HG03575 (cell line): ENCODE data around the gene NDC80.

Experiments used
- ATAC-seq: cut with Tn5 transposase; IDR thresholded peaks from one replicate; pipeline ENCODE4 v1.9.1; 2021; ENCODE audit not compliant: unreplicated experiment, insufficient number of reproducible peaks, low FRiP score; ENCODE audit errors: extremely low read depth

Gene NDC80

DNA sequence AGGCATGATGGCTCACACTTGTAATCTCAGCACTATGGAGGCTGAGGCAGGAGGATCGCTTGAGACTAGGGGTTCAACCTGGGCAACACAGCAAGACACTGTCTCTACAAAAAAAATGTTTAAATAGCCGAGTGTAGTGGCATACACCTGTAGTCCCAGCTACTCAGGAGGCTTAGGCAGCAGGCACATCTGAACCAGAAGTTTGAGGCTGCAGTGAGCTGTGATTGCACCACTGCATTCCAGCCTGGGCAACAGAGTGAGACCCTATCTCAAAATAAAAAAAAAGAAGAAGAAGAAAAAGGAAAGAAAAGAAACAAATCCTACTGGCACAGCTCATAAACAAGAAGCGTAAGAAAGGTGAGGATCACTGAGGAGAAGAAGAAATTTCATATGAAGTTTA lies 19.9 kb upstream of the NDC80 start:
- no peak for ATAC-seq

DNA sequence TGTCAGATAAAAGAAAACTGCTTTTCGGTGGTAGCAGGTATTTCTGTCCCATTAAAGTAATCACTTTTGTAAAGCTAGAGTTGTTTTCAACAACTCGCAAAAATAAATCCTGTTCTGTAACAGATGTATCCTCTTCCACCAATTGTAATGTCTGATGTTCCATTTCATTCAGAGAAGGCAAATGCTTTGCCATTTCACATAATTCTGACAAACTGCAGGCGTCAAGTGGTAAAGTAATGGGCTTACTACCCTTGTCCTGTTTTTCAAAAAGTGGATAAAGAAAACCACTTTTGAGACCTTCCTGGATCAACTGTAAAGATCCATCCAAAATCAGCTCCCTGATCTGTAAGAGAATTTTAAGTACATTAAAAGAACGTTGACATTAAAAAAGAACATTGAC lies 16.7 kb upstream of the NDC80 start:
- ATAC-seq = no peak

DNA sequence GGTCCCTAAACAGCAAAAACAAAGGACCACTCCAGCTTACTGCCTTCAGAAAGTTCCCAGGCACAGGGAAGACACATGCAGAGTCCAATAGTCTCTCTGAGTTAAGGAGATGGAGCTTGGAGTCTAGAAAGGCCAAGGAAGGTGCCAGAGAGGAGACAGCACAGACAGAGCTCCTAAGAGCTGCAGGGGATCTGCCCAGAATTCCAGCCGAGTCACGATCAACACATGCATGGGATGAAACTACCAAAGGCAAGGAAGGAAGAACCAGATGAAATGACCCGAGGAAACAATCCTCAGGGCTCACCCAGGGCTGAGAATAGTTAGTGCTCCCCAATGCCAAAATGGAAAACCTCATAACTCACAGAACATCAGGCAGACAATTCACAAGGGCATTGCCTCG lies 15.5 kb upstream of the NDC80 start:
- ATAC-seq = no peak

DNA sequence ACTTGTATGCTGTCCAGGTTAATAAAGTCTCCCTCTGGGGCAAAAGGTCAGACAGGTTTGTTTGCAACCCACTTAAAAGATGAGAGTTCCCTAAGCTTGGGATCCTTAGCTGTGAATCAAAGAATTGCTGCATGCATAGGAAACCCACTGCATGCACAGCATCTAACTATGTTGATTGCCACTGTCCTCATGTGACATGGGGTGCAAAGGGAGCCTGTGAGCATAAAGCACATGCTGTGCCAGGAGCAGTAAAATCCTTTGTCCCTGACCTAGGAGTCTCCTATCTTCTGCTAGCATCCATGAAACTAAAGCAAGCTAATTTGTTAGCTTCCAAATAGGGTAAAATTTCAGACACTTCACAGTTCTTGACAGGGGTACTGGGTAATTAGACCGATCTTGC lies 13.8 kb upstream of the NDC80 start:
- no peak for ATAC-seq

DNA sequence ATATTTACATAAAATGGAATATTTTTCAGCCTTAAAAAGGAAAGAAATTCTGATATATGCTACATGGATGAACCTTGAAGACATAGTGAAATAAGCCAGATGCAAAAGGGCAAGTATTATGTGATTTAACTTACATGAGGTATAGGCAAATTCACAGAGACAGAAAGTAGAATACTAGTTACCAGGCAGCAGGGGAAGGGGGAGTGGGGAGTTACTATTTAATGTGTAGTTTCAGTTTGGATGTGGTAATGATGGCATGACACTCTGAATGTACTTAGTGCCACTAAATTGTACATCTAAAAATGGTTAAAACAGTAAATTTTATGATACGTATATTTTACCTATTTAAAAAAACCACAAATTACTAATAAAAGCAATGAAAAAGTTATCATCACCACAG lies 12.1 kb upstream of the NDC80 start:
- no peak for ATAC-seq

DNA sequence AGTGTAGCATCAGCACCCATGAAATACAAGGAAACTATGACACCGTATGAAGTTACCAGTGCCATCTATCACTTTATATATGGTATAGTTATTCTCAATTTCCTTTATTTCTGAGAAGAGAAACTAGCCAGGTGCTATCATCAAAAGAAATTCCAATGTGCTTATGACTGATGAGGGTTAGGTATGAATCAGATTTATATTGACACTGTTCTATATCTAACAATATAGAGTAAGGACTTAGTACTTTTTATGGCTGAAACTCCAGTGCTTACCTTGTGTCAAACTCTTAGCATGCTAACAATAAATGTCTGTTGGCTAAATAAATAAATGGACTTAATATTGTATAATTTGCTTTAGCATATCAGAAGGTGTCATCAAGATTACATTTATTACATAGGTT lies 7.0 kb upstream of the NDC80 start:
- no peak for ATAC-seq

DNA sequence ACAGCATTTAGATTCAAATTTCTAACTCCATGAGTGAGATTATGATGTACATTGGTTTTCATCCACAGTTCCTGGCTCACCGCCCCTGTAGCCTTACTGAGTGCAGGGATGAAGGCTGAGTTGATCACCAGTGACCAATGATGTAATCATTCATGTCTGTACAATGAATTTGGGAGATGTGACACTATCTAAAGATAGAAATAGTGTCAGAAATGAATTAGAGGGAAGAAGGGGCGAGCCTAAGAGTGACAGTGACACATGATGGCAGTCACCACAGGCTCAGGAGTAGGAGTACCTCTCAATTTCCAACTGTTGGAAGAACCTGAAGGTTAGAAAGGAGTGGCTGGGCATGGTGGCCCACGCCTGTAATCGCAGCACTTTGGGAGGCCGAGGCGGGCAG lies 3.2 kb upstream of the NDC80 start:
- ATAC-seq = no peak

DNA sequence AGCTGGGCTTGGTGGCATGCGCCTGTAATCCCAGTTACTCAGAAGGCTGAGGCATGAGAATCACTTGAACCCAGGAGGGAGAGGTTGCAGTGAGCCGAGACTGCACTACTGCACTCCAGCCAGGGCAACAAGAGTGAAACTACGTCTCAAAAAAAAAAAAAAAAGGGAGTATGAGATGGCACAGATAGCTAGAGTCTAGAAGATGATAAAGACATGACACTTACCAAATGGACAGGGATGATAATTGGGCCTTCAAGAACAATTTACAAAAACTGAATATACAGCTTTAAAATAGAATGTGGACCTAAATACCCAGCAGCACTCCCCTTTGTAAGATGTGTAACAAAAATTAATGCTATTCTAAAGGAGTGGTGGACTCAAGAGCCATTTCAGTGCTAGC lies 2.8 kb upstream of the NDC80 start:
- ATAC-seq = no peak

DNA sequence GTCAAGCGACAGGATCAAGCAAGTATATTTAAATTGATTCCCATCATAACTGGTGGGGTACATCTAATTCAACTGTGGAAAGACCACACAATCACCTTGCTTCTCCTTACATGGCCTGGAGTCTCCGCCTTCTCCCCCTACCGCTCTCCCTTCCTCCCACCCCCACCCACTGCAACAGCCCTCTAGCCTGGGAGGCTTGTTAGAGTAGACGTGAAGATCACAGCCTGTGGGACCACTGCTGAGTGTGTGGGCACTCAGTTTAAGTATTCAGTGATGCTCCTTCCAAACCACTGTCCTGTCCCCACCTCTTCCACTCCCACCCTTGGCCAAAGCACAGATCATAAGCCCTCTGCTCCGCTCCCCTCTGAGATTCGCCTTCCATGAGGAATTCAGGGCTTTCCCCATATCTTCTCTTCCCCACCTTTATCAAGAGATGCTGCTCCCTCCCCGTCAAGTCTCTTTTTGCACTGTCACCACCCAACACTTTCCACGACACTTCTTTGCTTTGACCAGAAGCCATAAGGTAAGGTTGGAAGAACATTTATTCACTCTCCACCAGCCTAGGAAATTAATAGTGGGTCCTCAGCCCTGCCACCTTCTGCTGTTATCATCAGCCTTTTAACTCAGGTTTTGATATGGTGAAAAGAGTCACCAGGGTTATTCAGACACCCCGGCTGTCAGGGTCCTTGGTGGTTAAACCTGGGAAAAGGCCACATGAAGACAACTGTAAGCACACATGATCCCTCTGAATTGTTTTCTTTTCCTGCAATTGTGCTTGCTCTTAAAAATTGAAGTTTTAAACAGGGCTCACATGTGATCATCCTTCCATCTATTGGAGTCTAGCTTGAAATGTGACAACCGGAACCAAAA lies 1.8 kb upstream of the NDC80 start:
- ATAC-seq = no peak

DNA sequence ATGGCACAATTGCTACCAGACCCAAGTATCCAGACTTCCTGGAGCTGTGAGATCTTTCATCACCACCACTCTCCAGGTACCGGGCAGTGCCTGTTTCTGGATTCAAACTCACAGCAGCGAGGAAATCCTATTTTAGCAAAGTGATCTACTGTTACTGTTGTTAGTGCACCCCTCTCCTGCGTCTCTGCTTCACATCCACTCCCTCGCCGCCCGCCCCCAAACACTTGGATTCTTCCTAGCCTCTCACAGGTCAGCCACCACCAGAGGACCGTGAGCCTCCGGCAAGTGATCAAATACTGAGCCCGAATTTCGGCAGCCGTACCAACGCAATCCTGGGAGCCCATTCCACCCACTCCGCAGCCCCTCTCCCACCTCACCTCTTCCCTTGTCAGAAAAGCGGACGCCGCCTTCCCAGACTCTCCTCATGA lies 571 bp upstream of the NDC80 start:
- ATAC-seq = peak; percentile 29

DNA sequence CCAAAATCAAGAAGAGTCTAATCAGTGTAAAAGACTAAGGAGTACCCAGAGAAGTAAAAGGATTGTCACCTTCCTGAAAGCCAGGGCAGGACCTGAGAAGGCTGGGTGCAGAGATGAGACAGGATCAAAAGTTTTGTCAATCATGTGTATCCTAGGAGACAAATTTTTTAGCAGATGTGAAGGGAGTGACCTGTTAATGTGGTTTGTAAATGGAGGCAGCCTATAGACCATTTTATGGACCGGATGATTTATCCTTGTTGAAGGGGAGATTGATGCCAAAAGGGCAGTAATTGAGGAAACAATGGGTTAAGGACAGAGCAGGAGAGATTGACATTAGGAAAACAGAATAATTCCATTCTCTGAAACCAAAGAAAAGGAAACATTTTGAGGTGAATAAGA lies 813 bp downstream of the NDC80 start:
- ATAC-seq = no peak

DNA sequence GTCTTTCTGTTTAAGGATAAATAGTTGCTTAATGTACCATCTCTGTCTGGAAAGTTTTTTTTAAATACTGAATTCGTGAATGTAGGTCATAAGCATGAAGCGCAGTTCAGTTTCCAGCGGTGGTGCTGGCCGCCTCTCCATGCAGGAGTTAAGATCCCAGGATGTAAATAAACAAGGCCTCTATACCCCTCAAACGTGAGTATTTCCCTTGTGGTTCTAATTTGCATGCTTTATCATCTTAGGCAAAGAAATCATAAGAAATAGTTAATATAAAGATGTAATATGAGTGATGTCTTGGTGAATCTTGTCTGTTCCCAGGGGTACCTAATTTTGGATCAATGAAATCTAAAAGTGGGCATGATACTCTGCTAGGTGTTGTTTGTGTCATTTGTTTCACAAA lies 1.5 kb downstream of the NDC80 start:
- ATAC-seq = no peak

DNA sequence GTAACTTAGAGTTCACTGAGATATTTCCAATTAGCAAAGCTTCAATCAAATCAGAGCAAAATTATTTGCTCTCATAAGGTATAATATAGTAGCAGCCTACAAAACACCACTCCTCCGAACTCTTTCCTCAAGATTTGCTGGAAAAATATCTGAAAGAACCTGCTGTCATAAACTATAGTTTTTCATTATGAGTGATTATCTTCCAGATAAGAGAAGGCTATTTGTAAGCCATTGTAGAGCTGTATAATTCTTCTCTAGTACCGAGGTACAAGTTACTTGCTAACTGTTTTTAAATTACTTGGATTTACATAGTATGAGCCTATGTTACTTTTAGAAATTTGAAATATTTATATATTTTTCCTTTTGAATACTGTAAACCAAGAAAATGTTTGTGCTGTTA lies 2.1 kb downstream of the NDC80 start:
- no peak for ATAC-seq

DNA sequence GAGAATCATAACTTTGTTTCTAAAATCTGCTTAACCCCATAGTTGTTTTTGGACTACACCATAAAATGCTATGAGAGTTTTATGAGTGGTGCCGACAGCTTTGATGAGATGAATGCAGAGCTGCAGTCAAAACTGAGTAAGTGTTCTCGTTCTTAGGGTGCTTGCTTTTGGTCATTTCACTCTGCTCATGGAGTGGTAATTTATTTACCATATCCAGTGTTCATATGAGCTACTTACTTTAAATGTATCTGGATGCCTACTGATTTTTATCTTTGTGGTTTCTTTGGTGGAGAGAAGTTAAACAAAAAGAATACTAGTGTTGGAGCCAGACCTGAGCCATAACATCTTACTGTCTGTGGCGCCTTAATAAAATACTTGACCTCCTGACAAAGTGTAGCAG lies 16.4 kb downstream of the NDC80 start:
- no peak for ATAC-seq

DNA sequence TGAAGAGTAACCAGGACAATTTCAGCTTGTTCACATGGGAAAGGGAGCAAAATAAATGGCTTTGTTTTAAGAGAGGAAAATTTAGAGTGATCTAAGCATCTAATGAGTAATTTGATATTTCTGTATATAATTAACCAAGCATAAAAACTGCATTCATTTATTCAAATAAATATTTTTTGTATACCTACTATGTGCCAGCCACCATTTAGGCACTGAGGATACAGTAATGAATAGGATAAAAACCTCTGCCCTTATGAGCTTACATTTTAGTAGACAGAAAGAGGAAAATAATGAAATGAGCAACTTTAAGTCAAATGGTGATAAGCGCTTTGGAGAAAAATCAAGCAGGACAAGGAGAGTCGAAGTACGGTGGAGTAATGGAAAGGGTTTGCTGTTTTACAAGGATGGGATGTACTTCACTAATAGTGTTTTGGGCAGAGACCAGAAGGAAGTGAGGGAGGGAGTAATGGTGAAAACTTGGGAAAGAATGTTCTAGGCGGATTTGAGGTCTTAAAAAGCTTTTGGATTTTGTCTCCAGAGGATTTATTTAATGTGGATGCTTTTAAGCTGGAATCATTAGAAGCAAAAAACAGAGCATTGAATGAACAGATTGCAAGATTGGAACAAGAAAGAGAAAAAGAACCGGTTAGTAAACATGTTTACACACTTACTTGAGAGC lies 17.4 kb downstream of the NDC80 start:
- no peak for ATAC-seq

DNA sequence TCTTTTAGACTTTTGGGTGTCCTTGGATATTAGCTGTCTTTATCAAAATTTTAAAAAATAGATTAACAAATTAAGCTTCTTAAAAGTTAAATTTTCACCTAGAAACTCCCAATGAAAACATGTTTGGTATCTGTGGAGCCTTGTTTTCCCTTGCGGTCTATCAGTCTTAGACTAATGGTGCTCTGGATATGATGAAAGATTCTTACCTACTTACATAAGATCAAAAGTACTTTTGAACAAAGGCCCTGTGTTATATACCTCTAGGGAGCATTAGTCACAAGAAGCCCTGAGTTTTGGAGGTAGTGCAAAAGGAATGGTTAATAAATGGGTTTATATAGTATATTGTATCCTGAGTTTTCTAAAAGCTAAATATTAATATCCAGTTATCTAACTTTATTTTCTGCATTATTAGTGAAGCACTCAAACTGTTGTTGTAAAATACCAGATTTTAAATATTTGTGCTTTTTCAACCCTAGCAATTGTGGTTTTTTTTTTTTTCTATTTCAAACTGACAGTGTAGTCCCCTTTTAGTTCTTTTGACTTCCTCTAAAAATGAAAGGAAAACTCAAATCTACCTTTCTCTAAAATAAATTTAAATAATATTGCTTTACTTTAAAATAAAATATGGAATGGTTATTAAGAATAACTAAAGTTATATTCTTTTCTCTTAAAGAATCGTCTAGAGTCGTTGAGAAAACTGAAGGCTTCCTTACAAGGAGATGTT lies 18.1 kb downstream of the NDC80 start:
- ATAC-seq = no peak

DNA sequence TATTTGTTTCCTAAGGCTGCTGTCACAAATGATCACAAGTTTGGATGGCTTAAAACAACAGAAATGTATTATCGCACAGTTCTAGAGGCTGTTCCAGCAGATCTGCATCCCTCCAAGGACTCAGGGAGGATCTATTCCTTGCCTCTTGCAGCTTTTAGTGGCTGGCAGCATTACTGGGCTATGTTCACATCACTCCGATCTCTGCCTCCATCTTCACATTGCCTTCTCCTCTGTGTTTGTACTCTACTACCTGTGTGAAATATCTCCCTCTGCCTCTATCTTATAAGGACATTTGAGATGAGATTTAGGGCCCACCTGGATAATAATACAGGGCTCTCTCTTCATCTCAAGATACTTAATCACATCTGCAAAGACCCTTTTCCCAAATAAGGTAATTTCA lies 18.9 kb downstream of the NDC80 start:
- ATAC-seq = no peak

DNA sequence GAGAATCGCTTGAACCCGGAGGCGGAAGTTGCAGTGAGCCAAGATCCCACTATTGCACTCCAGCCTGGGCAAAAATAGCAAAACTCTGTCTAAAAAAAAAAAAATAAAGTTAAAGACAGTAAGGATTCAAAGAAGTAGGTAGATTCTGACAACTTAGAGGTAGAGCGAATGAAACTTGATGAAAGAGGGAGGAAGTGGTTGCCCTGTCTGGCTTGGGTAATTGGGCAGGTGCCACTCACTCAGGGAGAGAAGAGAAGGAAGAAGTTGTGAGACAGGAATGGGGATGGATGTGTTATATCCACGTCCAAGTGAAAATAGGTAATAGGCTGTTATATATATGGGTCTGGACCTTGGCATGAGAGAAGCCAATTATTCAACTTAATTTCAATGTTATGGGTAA lies 26.3 kb downstream of the NDC80 start:
- ATAC-seq = no peak

DNA sequence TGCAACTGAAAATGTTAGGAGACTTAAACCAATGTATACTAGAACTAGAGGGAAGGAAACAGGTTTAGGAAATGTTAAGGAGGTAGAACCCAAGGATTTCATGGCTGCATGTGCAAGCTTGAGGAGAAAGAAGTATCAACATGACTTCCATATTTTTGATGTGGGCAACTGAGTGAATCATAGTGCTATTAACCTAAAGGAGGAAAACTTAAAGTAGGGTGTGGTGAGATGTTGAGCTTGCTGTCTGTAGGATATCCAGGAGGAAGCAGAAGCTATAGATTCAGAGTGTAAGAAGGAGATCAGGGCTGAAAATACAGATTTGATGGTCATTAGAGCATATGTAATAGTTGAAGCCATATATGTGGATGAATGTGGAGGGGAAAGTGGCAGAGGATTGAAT lies 31.5 kb downstream of the NDC80 start:
- no peak for ATAC-seq

DNA sequence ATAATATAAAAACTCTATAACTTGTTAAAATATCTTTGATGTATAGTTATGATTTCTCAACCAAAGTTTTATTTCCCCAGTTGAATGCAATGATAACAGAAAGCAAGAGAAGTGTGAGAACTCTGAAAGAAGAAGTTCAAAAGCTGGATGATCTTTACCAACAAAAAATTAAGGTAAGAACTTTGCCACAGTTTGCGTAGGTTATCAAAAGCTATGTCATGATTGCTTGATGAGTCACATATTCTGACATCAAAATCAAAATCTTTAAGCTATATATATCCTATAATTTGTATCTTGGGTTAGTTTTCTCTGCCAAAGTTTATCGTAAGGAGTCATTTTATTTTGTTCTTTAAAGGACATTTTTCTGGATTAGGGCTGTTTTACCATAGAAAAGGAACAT lies 35.0 kb downstream of the NDC80 start:
- ATAC-seq = no peak
